ENCODE measurements around the gene SP7.
A peak's percentile ranks its signal among the peaks of the same experiment; 100 is the strongest.
"Not testable (repeated sequence)": the region's sequence is repeated elsewhere in the genome, so short reads cannot be mapped to it uniquely, and the experiment has no call there.

Gene SP7

DNA sequence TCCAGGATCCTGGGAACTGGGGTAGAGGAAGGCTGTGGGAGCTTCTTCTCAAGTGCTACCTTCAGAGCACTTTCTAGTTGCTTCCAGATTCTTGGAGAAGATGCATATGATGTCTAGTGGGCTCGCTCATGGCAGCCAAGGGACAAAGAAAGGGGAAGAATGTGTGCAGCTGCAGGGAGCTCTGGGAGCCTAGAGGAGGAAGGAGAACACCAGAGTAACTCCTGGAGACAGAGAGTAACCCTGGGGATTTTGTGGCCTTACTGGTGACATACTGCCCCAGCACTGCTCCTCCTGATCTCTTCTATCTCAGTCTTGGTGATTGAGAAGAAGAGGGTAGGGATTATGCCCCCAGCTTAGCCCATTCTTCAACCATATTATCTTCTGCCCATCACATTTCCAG, 10.3 kb upstream of the SP7 start:
- no peak for DNase-seq (ENCODE audit: low spot score)

DNA sequence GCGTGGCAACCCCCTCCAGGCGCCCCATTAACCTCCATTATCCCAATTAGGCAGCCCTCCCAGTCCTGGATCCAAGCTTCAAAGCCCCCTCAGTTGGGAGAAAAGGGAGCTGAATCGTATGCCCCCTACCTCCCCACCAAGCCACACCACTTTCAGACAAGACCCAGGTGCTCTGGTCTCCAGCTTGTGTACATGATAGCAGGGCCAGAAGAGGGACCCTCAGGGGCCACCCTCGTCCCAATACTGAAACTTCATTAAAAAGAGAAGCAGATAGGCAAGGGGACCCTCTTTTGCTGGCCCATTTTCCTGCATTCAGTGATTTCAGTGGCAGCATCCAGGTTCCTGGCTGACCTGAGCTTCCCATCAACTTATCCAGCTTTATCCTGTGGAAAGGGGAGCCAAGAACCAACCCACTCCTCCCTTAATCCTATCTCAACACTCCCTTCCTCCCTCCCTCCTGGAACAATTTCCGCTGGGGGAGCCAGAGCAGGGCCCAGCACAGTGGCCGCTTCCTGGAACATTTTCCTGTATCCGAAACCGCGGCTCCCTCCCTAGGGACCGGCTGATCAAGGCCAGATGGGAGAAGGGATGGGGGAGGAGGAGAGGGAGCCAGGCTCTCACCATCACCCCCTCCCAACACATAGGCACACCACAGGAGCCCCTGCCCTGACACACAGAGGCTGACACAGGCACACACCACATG, 9.5 kb upstream of the SP7 start:
- no peak for DNase-seq (ENCODE audit: low spot score)

DNA sequence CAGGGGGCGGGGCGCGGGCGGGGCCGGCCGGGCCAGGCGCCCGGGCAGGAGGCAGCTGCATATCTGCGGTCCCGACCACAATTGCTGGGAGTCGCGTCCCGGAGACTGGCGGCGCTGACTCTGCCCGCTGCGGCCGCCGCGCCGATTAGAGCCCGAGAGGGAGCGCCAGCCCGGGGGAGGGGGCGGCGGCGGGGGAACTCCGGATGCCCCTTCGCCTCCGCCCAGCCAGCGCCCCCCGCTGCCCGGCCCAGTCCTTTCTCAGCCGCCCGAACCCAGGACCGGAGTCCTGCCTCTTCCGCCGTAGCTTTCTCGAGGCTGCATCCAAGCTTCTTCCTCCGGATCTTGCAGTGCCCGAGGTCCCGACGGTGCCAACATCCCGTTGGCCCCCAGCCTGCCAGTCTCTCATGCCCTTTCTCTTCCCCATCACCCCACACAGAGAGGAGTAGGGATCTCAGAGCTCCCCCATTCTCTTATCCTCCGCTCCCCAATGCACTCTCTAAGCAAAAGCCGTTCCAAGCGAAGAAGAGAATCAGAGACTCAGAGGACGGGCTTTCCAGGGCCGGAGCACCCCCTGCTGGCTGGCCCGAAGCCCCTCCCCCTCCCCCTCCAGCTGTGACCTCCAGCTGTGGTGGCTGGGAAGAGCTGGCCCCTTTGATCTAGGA, 8.8 kb upstream of the SP7 start:
- DNase-seq (ENCODE audit: low spot score) = peak; percentile 47

DNA sequence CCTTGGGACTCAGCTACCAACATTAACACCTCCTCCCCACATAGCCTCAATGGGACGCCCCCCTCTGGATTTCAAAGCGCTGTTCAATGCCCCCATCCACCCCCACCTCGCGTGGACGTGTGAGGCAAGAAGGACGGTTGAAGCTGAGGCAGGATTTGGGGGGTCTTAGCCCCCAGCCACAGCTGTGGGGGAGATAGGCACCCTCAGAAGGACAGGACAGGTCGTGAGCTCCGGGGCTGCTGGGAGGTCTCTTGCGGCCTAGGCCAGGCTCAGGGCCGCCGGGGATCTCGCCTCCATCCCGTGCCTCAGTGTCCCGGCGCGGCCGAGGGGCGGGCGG, 8.3 kb upstream of the SP7 start:
- DNase-seq (ENCODE audit: low spot score) = no peak

DNA sequence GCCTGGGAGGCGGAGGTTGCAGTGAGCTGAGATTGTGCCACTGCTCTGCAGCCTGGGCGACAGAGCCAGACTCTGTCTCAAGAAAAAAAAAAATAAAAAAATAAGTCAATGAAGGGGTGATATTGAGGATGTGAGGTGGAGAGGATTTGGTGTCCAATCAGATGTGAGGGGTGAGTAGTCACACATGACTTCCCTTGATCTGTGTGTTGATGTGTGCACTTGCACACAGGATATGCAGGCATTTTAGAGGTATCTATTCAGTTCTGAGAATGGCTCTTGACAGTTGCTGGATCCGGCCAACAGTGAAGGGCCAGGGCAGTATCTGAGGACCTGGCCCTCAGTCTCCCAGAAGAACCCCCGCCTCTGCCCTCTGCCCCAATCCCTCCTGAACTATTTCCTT, 7.8 kb upstream of the SP7 start:
- DNase-seq (ENCODE audit: low spot score) = no peak

DNA sequence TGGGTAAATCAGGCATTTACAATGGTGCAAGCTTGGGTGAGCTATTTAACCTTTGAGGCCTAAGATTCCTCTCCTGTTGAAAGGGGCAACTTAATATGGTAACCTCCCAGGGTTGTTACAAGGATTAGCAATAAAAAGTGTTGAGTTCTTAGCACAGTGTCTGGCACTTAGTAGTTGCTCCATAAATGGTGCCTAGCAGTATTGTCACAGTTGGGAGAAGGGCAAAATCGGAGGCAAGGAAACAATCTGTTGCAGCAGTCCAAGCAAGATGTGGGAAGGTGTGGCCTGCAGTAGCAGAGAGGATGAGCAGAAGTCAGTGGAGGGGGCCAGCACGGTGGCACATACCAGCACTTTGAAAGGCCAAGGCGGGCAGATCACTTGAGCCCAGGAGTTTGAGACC, 7.3 kb upstream of the SP7 start:
- no peak for DNase-seq (ENCODE audit: low spot score)

DNA sequence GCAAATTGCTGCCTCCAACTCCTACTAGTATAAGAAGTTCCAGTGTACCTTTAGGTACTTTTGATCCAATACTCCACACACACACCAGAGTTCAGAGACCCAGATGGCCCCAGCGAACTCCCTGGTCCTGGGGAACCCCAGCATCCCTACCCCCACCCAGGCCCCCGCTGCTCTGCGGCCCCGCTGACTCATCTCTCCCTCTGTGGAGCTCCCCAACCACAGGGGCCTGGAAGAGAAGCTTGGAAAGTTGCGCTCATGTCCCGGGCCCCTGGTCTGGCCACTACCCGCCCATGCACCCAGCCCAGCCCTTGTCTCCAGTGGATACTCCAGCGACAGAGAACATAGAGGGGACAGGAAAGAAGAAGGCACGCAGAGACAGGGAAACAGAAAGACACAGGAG, 4.2 kb upstream of the SP7 start:
- DNase-seq (ENCODE audit: low spot score) = no peak

DNA sequence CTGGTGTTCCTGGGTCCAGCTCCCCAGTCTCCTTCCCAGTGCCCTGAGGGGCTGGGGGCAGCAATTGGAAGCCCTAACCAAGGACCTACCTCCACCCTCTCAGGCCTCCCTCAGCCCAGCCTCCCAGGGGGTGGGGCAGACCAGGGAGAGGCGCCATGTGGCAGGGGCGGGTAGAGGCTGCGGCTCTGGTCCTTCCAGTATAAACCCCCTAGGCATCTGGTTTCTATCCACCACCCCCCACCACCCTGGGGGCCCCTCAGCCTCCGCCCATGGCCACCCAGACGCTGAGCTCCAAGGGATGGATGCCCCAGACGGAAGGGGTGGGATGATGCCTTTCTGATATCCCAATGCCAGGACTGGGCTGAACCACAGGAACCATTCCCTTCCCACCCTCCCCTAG, 2.8 kb upstream of the SP7 start:
- no peak for DNase-seq (ENCODE audit: low spot score)

DNA sequence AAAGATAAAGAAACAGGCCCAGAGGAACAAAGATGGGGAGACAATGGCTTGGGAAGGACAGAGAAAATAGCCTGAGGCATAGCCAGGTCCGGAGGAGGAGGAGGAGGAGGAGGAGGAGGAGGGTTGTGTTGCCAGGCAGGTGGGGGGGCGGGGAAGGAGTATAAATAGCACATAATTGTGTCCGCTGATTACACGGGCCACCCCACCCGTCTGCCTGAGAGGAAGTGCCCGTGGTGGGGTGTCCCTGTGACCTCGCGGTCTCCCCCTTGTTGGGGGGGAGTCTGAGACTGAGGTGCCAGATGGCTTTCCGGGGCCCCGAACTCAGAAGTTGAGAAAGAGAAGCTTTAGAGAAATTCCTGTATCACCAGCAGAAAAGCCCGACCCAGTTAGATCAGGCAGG, 1.9 kb upstream of the SP7 start:
- DNase-seq (ENCODE audit: low spot score) = no peak

DNA sequence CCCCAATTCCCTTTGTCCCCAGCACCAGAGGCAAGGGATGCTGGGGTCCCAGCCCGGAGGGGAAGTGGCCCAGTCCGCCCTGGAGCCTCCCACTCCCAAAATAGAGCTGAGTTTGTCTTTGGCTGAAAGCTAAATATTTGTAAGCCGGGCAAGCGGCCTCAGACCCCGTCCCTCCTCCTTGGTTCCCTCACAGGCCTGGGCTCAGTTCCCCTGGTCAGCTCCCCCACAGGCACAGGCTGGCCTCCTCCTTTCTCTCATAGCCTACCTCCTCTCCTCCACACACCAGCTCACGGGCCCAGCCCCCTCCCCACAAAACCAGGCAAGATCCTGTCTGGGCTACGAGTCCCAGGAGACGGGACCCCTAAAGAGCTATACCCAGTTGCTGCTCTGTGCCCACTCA, 1.3 kb downstream of the SP7 start:
- DNase-seq (ENCODE audit: low spot score) = no peak

DNA sequence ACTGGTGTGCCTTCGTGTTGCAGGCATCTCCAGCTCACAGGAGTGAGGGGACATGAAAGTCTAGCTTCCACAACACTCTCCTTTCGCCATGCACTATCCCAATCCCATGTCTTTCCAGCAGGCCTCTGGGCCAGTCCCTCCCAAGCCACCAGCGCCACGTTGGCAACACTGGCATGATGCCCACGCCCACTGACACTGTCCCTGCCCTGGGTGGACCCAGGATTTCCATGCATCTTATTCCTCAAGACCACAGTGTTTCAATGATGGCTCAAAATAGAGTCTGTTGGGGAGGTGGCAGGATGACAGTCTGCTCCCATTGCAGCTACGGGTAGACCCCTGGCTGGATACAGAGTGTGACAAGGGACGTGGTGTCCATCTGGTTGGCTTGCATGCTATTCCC, 2.3 kb downstream of the SP7 start:
- no peak for DNase-seq (ENCODE audit: low spot score)

DNA sequence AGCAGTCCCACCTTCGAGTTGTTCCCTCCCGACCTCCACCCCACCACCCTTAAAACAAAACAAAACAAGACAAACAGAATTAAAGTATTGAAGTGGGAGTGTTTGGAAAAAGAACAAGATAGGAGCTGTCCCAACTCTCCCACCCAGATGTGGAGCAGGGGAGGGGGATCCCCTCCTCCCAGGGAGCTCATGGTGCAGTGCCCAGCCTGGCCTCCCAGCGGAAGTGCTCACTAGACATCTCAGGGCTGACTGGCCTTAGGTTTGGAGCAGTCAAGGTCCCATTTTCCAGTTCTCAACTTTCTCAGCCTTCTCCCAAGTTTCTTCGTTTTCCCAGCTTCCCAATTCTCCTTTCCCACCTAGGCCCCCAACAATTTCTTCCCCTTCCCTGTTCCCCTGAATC, 2.9 kb downstream of the SP7 start:
- no peak for DNase-seq (ENCODE audit: low spot score)

DNA sequence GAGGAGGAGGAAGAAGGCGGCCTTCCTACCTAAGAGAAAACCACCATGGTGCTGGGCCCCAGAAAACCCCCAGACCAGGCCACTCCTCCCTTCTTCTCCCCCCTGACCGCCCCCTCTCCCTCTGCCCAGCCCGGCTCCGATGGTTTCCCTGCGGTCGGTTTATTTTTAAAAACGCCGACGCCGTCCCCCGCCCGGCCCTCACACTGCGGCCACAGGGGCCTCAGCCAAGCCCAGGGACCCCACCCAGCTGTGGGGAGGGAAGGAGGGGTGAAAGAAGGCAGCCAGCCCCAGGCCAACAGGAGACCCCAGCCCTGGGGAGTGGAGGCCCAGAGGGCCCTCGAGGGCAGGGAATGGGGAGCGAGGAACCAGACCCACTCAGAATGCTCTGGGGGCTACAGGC, 3.4 kb downstream of the SP7 start:
- DNase-seq (ENCODE audit: low spot score) = no peak

DNA sequence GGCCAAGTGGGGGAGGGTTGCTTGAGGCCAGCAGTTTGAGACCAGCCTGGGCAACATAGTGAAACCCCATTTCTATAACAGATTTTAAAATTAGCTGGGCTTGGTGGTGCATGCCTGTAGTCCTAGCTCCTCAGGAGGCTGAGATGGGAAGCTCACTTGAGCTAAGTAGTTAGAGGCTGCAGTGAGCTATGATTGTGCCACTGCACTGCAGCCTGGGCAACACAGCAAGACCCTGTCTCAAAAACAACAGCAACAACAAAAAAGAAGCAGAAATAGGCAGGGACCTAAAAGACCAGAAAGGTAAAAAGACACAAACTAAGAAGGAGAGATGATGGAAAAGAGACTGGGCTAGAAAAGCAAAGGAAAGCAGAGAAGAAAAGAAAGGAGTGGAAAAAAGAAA, 3.8 kb downstream of the SP7 start:
- not testable (repeated sequence) for DNase-seq (ENCODE audit: low spot score)

DNA sequence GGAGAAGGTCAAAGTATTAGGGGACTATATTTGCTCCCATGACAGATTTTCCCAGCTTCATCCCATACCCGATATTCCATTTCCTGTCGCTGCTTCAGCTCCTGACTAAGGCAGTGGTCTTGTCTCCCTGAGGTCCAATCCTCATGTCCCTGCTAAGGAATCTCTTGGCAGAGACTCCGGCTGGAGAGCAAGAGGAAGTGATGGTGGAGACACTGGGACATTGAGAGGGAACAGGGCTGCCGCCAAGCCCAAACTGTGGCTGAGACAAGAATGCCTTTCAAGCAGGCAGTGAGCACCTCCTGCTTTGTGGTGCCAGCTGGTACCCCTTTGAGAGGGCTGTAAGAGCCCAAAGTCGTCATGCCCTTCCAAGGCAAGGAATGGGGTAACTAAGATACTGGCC, 5.5 kb downstream of the SP7 start:
- DNase-seq (ENCODE audit: low spot score) = no peak

DNA sequence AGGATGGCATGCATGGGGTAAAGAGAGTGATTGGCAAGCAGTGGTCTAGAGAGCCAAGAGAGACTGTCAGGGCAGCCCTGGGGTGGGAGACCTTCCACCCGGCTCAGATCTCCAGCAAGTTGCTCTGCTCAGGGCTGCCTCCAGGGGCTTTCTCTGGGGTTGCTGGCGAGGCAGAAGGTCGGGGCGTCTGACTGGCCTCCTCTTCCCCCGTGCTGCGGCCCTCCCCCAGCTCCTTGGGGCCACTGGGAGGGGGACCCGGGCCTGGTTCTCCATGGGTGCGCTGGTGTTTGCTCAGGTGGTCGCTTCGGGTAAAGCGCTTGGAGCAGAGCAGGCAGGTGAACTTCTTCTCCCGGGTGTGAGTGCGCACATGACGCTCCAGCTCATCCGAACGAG, 8.1 kb downstream of the SP7 start:
- peak; percentile 45 for DNase-seq (ENCODE audit: low spot score)

DNA sequence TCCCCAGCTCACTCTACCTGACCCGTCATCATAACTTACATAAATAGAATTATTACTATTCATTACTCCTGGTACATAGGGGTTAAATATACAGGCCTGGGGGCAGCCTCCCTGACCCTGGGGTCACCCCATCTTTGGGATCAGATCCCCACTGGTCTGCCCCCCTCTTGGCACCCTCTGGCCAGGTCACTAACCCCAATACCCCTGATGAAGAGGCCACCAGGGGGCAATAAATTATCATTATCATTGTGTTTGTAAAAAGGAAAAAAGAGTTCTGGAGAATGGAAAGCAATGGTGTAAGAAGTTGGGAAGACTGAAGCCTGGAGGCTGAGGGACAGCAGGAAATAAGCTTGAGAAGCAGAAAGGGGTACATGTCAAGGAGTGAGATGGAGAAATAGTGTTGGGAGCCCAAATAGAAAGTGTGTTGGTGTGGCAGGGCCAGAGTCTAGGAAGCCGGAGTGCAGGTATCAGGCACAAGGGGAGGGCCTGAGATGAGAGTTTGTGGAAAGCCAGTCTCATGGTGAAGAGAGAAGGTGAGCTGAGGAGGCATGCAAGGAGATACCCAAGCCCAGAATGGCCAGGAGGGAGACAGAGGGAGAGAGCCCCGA, 8.6 kb downstream of the SP7 start:
- DNase-seq (ENCODE audit: low spot score) = peak; percentile 34

DNA sequence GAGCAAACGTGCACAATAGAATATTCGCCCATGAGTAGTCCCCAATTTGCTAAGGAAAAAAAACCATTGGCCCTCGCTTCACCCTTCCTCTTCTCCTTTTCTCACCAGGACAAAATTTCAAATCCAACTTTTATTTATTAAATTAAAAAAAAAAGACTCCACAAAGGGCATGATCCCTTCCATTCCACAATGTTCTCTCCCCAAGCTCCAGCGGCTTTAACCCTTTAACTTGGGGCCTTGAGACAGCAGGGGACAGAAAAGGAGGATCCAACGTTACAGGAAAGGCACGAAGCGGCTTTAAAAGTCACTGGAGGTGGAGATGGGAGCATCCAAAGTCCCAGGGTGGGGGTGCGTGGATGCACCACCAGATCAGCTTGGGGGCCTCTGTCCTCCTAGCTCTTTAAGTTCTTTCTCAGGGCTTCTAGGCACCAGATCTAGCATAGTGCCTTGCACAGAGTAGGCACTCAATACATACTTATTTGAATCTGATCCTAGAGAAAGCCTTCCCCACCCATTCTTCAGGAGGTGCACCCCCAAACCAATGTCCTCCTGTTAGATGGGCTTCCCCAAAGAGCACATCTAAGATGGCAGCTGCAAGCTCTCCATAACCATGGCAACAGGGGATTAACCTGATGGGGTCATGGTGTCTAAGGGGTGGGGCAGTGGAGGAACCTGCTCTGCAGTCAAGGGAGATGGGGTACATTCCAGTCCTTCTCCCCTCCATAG, 9.5 kb downstream of the SP7 start:
- DNase-seq (ENCODE audit: low spot score) = no peak

DNA sequence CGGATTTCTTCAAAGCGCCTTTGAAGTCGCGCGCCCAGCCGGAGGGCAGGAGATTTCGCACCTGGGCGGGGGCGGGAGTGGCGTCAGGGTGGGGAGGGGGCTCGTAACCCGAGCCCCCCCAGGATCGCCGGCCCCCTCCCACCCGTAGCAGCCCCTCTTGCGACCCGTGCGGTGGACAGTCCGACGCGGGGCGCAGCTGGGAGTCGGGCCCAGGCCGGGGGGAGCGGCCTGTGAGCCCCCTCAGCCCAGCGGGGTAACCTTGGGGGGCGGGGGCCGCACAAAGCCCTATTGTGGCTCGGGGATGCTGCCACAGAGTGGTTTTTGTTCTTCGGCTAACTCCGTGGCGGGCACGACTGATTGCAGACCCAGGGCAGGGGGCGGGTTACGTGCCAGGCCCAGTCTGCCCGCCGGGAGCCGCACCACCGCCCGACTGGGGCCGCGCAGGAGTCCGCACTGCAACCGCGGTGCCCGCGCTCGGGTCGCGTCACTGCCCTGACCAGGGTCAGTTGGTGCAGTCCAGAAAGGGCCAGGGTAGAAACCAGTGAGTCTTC, 10.6 kb downstream of the SP7 start:
- DNase-seq (ENCODE audit: low spot score) = no peak

DNA sequence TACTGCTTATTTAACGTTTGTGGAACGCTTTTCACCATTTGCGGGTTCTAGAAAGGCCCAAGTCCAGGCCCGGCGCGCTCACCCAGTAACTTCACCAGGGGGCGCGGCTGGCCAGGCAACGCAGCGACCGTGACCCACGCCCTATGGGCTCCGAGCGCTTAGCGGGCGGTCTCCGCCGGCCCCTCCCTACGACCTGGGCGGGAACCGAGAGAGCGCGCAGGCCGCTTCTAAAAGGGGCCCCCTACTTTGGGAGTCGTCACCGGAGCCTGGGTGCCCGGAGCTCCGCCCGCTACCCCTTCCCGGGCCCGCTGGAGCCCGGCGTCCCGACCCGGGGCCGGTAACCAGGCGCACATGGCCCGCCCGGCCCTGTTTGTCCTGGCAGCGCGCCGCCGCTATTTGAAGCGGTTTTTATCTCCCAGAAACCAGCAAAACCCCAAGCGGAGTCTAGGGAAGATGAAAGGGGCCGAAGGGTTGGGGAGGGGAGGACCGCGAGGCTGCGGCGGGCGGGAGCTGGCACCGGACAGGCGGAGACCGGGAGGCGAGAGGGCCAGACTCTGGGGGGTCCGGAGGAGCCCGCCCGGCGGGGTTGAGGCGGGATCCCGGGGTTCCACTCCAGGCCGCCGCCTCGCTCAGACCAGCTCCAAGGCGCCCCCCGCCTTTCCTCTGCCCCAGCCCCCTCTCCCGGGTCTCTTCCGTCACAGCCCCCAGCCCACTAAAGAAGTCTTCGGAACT, 11.2 kb downstream of the SP7 start:
- peak; percentile 88 for DNase-seq (ENCODE audit: low spot score)

DNA sequence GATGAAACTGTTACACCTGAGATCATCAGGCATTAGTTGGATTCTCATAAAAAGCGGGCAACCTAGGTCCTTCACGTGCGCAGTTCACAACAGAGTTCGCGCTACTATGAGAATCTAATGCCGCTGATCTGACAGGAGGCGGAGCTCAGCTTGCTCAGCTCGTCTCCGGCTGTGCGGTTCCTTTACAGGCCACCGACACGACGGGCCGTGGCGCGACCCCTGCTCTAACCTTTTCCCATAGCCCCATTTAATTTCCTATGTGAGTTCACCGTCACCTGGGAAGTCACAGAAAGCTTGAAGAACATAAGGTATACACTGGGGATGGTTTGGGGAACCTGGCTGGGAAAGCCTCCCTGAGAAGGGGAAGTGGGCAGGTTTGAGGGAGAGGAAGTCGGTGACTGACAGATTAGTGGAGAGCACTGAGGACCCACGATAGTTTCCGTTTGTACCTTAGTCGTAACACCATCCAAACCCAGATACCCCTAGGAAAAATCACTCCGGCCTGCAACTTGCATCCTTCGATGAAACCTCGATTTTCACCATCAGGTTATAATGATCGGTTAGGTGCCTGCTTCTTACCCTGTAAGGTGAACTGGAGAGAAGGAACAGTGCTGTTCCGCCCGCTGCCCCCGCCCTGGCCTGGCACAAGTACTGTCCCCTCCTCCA, 11.9 kb downstream of the SP7 start:
- DNase-seq (ENCODE audit: low spot score) = peak; percentile 84

Measured in NAMALWA (cell line).